Measurements from ENCODE around the gene MED4. TPM values are rescaled to one million over a fixed set of nuclear protein-coding genes. Genes with fewer than 3 reads are reported as not detected.

MED4 gene
- total and polyA plus RNA-seq, 2 donors (not counting 1 experiment from before 2014, with no cell fraction given), result 25.4 to 66.7 TPM

- DNase-seq (ENCODE audit: low read depth in 2 of 2), result peak in 1 of 2 donors; percentile 12
- TF ChIP-seq, protein P1, sequence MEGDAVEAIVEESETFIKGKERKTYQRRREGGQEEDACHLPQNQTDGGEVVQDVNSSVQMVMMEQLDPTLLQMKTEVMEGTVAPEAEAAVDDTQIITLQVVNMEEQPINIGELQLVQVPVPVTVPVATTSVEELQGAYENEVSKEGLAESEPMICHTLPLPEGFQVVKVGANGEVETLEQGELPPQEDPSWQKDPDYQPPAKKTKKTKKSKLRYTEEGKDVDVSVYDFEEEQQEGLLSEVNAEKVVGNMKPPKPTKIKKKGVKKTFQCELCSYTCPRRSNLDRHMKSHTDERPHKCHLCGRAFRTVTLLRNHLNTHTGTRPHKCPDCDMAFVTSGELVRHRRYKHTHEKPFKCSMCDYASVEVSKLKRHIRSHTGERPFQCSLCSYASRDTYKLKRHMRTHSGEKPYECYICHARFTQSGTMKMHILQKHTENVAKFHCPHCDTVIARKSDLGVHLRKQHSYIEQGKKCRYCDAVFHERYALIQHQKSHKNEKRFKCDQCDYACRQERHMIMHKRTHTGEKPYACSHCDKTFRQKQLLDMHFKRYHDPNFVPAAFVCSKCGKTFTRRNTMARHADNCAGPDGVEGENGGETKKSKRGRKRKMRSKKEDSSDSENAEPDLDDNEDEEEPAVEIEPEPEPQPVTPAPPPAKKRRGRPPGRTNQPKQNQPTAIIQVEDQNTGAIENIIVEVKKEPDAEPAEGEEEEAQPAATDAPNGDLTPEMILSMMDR (conservative IDR thresholded peaks at IDR 0.05 in 1 of 2, IDR thresholded peaks at IDR 0.05 in 1 of 2; ENCODE audit: low read depth in 1 of 2, low read length in 2 of 2), result no peak
- TF ChIP-seq EZH2 (IDR thresholded peaks at IDR 0.05; ENCODE audit: low read length, missing control alignments), result no peak
These were observed 18.2 kb upstream of the MED4 start for GRCh38 chr13:48112896-48113755.

DNA sequence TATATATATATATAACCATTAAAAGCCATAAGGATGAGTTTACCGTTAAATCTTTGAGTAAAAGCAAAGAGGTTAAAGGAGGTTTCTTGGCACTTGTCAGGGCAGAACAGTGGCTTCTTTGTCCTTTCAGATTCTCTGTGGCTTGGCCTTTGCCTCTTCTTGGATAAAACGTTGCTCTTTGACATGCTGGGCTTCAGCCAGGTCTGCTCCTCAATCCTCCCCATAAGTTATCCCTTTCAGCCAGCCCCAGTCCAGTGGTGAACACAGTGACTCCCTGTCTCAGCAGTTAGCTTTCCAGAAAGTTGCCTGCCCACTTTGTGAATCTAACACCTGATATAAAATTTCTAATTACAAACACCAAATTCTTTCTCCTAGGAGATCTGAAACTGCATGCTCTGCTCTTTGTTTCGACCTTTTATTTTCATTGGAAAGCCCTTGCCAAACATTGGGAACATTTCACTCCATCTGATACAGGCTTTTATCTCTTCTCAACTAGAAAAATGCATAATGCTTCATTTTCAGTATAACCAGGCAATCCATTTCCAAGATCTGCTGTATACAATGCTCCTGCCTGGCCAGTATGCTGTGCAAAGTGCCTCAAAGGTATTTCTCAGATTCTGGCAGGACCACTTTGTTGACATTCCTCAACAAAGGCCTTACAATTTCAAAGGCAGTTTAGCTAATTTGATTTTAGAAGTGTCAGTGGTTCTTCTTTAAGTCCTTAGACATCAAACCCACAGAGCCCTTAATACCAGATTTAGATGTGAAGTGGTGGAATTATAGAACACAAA is 16.2 kb upstream of the MED4 start:
- no peak overlapping the region for H3K27ac ChIP-seq (ENCODE audit: insufficient read depth, low read length)
- H3K9me3 ChIP-seq (ENCODE audit: control insufficient read depth, insufficient read depth, low read depth, low read length), result no peaks in the 10 kb centered on the region
- no peaks in the 10 kb centered on the region for H3K27me3 ChIP-seq (ENCODE audit: control insufficient read depth, insufficient read depth, low read length)
- no peaks in the 10 kb centered on the region for H3K36me3 ChIP-seq (ENCODE audit: control insufficient read depth, insufficient read depth, low read length)
- H3K4me1 ChIP-seq (ENCODE audit: control insufficient read depth, extremely low read depth, insufficient read depth, low read length), result no peaks in the 10 kb centered on the region
- no peaks in the 10 kb centered on the region for H3K79me2 ChIP-seq (ENCODE audit: control insufficient read depth, insufficient read depth, low read length)
- no peaks in the 10 kb centered on the region for H4K20me1 ChIP-seq (ENCODE audit: control insufficient read depth, extremely low read depth, insufficient read depth, low read length)
- H2AFZ ChIP-seq (ENCODE audit: low read length), result no peak overlapping the region
- DNase-seq (ENCODE audit: low read depth in 2 of 2), result peak; percentile 3 to 49
- no peak for TF ChIP-seq EZH2 (IDR thresholded peaks at IDR 0.05; ENCODE audit: low read length, missing control alignments)
- TF ChIP-seq, protein P1 (conservative IDR thresholded peaks at IDR 0.05 in 1 of 2, IDR thresholded peaks at IDR 0.05 in 1 of 2; ENCODE audit: low read depth in 1 of 2, low read length in 2 of 2), result no peak
- no peak overlapping the region for H3K4me3 ChIP-seq (replicated peaks in 1 of 4; ENCODE audit: control extremely low read depth in 1 of 4, insufficient read depth in 1 of 4, low read depth in 3 of 4, low read length in 4 of 4)
- no peak overlapping the region for H3K9ac ChIP-seq (ENCODE audit: insufficient read depth, low read length)
- no peak overlapping the region for H3K4me2 ChIP-seq (ENCODE audit: extremely low read depth, insufficient read depth, low read length)

More at GRCh38 chr13:48112896-48113755, 18.2 kb upstream of the MED4 start:
- H3K4me1 ChIP-seq (ENCODE audit: control insufficient read depth, extremely low read depth, insufficient read depth, low read length), result no peaks in the 10 kb centered on the region
- no peak overlapping the region for H3K4me3 ChIP-seq (replicated peaks in 1 of 4; ENCODE audit: control extremely low read depth in 1 of 4, insufficient read depth in 1 of 4, low read depth in 3 of 4, low read length in 4 of 4)
- H3K4me2 ChIP-seq (ENCODE audit: extremely low read depth, insufficient read depth, low read length), result no peak overlapping the region
- H3K9me3 ChIP-seq (ENCODE audit: control insufficient read depth, insufficient read depth, low read depth, low read length), result no peaks in the 10 kb centered on the region
- H2AFZ ChIP-seq (ENCODE audit: low read length), result no peak overlapping the region
- no peaks in the 10 kb centered on the region for H3K27me3 ChIP-seq (ENCODE audit: control insufficient read depth, insufficient read depth, low read length)
- H3K79me2 ChIP-seq (ENCODE audit: control insufficient read depth, insufficient read depth, low read length), result no peaks in the 10 kb centered on the region
- H4K20me1 ChIP-seq (ENCODE audit: control insufficient read depth, extremely low read depth, insufficient read depth, low read length), result no peaks in the 10 kb centered on the region
- H3K27ac ChIP-seq (ENCODE audit: insufficient read depth, low read length), result no peak overlapping the region
- no peak overlapping the region for H3K9ac ChIP-seq (ENCODE audit: insufficient read depth, low read length)
- H3K36me3 ChIP-seq (ENCODE audit: control insufficient read depth, insufficient read depth, low read length), result no peaks in the 10 kb centered on the region
